ENCODE results near the gene IRF7.

DNA sequence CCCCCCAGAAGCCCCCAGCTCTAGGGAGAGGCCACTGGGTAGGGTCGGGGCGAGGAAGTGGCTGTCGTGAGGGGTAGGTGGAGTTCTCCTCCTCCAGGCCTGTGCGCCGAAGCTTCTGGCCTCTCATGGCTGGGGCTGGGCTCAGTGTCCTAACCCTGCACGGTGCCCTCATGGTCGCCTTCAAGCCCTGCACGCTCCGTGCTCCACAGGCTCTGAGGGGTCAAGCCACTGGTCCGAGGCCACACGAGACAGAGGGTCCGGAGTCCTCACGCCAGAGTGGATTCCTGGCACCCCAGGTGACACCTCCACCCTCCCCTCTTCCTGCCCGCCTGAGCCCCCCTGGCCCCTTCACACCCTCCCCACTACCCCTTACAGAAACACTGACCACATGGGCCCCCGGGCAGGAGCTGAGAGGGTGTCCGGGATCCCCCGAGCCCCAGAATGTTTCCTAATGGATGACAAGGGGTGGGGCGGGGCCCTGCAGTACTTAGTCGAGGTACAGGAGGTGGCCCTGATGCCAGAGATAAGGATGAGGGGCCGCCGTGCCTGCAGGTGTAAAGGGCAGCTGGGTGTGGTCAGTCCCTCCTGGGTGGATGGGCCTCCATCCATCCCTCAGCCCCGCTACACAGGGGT, 10.0 kb upstream of the IRF7 start:
- TF ChIP-seq, protein P1, sequence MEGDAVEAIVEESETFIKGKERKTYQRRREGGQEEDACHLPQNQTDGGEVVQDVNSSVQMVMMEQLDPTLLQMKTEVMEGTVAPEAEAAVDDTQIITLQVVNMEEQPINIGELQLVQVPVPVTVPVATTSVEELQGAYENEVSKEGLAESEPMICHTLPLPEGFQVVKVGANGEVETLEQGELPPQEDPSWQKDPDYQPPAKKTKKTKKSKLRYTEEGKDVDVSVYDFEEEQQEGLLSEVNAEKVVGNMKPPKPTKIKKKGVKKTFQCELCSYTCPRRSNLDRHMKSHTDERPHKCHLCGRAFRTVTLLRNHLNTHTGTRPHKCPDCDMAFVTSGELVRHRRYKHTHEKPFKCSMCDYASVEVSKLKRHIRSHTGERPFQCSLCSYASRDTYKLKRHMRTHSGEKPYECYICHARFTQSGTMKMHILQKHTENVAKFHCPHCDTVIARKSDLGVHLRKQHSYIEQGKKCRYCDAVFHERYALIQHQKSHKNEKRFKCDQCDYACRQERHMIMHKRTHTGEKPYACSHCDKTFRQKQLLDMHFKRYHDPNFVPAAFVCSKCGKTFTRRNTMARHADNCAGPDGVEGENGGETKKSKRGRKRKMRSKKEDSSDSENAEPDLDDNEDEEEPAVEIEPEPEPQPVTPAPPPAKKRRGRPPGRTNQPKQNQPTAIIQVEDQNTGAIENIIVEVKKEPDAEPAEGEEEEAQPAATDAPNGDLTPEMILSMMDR (IDR thresholded peaks at IDR 0.05): no peak
- peak in 1 of 2 donors; percentile 18 for TF ChIP-seq POLR2A (IDR thresholded peaks at IDR 0.05)
